HepG2 (cell line): ENCODE measurements around the gene ARPC1A. TPM values are rescaled to one million over a fixed set of nuclear protein-coding genes. Genes with fewer than 3 reads are reported as not detected.

Experiments
- ARHGAP35 ChIP-seq: sonication (generic); formaldehyde crosslinking; IDR thresholded peaks from 2 replicates; pipeline ENCODE4 v1.9.0; 2022; ENCODE audit warnings: mild to moderate bottlenecking, inconsistent platforms, moderate library complexity, missing genetic modification reagents, borderline replicate concordance
- ARID2 ChIP-seq: sonication (generic); formaldehyde crosslinking; IDR thresholded peaks from 2 replicates; pipeline ENCODE4 v1.8.1; 2022; ENCODE audit warnings: mild to moderate bottlenecking, missing genetic modification reagents, borderline replicate concordance
- ARNT2 ChIP-seq: sonication (generic); formaldehyde crosslinking; IDR thresholded peaks from 2 replicates; pipeline ENCODE4 v1.8.0; 2022; ENCODE audit warnings: mild to moderate bottlenecking, low read depth, missing genetic modification reagents, moderate library complexity
- GTF2F1 ChIP-seq: fragments of 150-350 bp; IDR thresholded peaks from 2 replicates; pipeline ENCODE4 v1.6.1; 2014; ENCODE audit warnings: low read length
- HHEX ChIP-seq: IDR thresholded peaks from 2 replicates; pipeline ENCODE4 v1.6.1; 2016; ENCODE audit warnings: control low read depth
- HNRNPH1 ChIP-seq: fragments of 200-400 bp; formaldehyde crosslinking; optimal IDR thresholded peaks from 2 replicates; pipeline ENCODE3; 2017; ENCODE audit warnings: mild to moderate bottlenecking, low read depth, low read length
- KAT8 ChIP-seq: IDR thresholded peaks from 2 replicates; pipeline ENCODE4 v1.6.1; 2016; ENCODE audit warnings: missing genetic modification reagents, missing compliant biosample characterization
- KLF13 ChIP-seq: sonication (generic); formaldehyde crosslinking; IDR thresholded peaks from 2 replicates; pipeline ENCODE4 v1.4.0; 2020; ENCODE audit warnings: mild to moderate bottlenecking, missing genetic modification reagents
- MTA3 ChIP-seq: sonication (generic); formaldehyde crosslinking; IDR thresholded peaks from 2 replicates; pipeline ENCODE4 v1.4.0; 2020; ENCODE audit warnings: missing genetic modification reagents
- NAIF1 ChIP-seq: sonication (generic); formaldehyde crosslinking; IDR thresholded peaks from 2 replicates; pipeline ENCODE4 v1.5.0; 2020; ENCODE audit warnings: mild to moderate bottlenecking, missing genetic modification reagents, borderline replicate concordance
- NR2F2 ChIP-seq: IDR thresholded peaks from 2 replicates; pipeline ENCODE4 v1.6.1; 2012; ENCODE audit warnings: low read depth, inconsistent platforms, borderline replicate concordance
- POLR2A ChIP-seq, 2 experiments: IDR thresholded peaks; 2 replicates each; pipeline ENCODE4 v1.6.1; 2011; ENCODE audit warnings: low read depth in 2 of 2, low read length in 2 of 2, mild to moderate bottlenecking in 1 of 2, moderate library complexity in 1 of 2; ENCODE audit not compliant: insufficient read depth in 1 of 2
- SAFB2 ChIP-seq: sonication (generic); formaldehyde crosslinking; IDR thresholded peaks from 2 replicates; pipeline ENCODE4 v1.5.1; 2020; ENCODE audit warnings: missing genetic modification reagents, low read depth, mild to moderate bottlenecking, borderline replicate concordance
- SIN3B ChIP-seq: fragments of 150-350 bp; IDR thresholded peaks from 2 replicates; pipeline ENCODE4 v1.6.1; 2014; ENCODE audit warnings: low read length
- SMAD3 ChIP-seq: sonication (generic); formaldehyde crosslinking; IDR thresholded peaks from 2 replicates; pipeline ENCODE4 v1.4.0; 2020; ENCODE audit warnings: missing genetic modification reagents
- SNAPC5 ChIP-seq: sonication (generic); formaldehyde crosslinking; IDR thresholded peaks from 2 replicates; pipeline ENCODE4 v1.8.1; 2023; ENCODE audit warnings: mild to moderate bottlenecking, missing genetic modification reagents, borderline replicate concordance
- SP5 ChIP-seq: IDR thresholded peaks from 2 replicates; pipeline ENCODE4 v1.6.1; 2016; ENCODE audit warnings: low read depth, borderline replicate concordance
- TEAD3 ChIP-seq: optimal IDR thresholded peaks from 2 replicates; pipeline ENCODE3; 2016; ENCODE audit warnings: borderline replicate concordance
- TEF ChIP-seq: sonication (generic); formaldehyde crosslinking; IDR thresholded peaks from 2 replicates; pipeline ENCODE4 v1.5.0; 2020; ENCODE audit warnings: missing genetic modification reagents
- THAP9 ChIP-seq: sonication (generic); formaldehyde crosslinking; IDR thresholded peaks from 2 replicates; pipeline ENCODE4; 2020; ENCODE audit warnings: missing genetic modification reagents, mild to moderate bottlenecking, borderline replicate concordance
- TRIM24 ChIP-seq: sonication (generic); formaldehyde crosslinking; IDR thresholded peaks from 2 replicates; pipeline ENCODE4 v1.8.0; 2022; ENCODE audit warnings: mild to moderate bottlenecking, missing genetic modification reagents
- WIZ ChIP-seq: sonication (generic); formaldehyde crosslinking; IDR thresholded peaks from 2 replicates; pipeline ENCODE4 v1.5.1; 2020; ENCODE audit warnings: mild to moderate bottlenecking, missing genetic modification reagents
- ZNF10 ChIP-seq: sonication (generic); formaldehyde crosslinking; IDR thresholded peaks from 2 replicates; pipeline ENCODE4 v1.4.0; 2020; ENCODE audit warnings: mild to moderate bottlenecking, low read depth, missing genetic modification reagents, borderline replicate concordance
- ZNF367 ChIP-seq: sonication (generic); formaldehyde crosslinking; IDR thresholded peaks from 2 replicates; pipeline ENCODE4 v1.4.0; 2020; ENCODE audit warnings: missing genetic modification reagents, borderline replicate concordance
- ZNF629 ChIP-seq: sonication (generic); formaldehyde crosslinking; conservative IDR thresholded peaks from 2 replicates; pipeline ENCODE4 v1.5.0; 2020; ENCODE audit warnings: missing genetic modification reagents
- ZNF7 ChIP-seq: IDR thresholded peaks from 2 replicates; pipeline ENCODE4 v1.6.1; 2016; ENCODE audit warnings: missing biosample characterization, missing genetic modification reagents
- ZNF782 ChIP-seq: sonication (generic); formaldehyde crosslinking; IDR thresholded peaks from 2 replicates; pipeline ENCODE4 v1.4.0; 2020; ENCODE audit warnings: missing genetic modification reagents, mild to moderate bottlenecking, borderline replicate concordance
- ZNF841 ChIP-seq: sonication (generic); formaldehyde crosslinking; IDR thresholded peaks from 2 replicates; pipeline ENCODE4 v1.8.1; 2023; ENCODE audit warnings: missing genetic modification reagents, borderline replicate concordance
- ZZZ3 ChIP-seq: sonication (generic); formaldehyde crosslinking; IDR thresholded peaks from 2 replicates; pipeline ENCODE4 v1.4.0; 2020; ENCODE audit warnings: missing genetic modification reagents, mild to moderate bottlenecking, borderline replicate concordance
- polyA plus RNA-seq, 8 experiments: library from polyadenylated mRNA; depleted of rRNA in 3 of 8; stranded (reverse) in 7 of 8; unstranded in 1 of 8; fragments of >200 nt; fragmentation: Illumina TruSeq in 4 of 8; extraction: Trizol in 4 of 8; gene quantifications; 2 replicates each; pipeline versions ENCODE4 v1.2.1 to v1.2.3, GENCODE V29; 2011 to 2016; ENCODE audit warnings: low read depth in 4 of 8, missing spikeins in 1 of 8, mixed read lengths in 1 of 8; ENCODE audit not compliant: insufficient read depth in 1 of 8
- total RNA-seq, 5 experiments: library from RNA; depleted of rRNA; stranded (reverse); fragments of >200 nt; fragmentation: Illumina TruSeq; extraction: Trizol; gene quantifications; 2 replicates each; pipeline ENCODE4 v1.2.3, GENCODE V29; 2016; ENCODE audit warnings: low read depth in 1 of 5

ARPC1A gene
- total and polyA plus RNA-seq, 2 of the 13 experiments (the other 11 are each of a cell fraction or from before 2014, with no cell fraction given) = 44.3 to 88.5 TPM

GRCh38 chr7:99375070-99375807 is 49.5 kb downstream of the ARPC1A start (continued):
- TF ChIP-seq ZNF7 (CRISPR knock-in tag) (no peak), ZNF841 (no peak), ZNF10 (CRISPR knock-in tag) (no peak), KAT8 (CRISPR knock-in tag) (peak; percentile 66), ZNF782 (CRISPR knock-in tag) (no peak), SP5 (peak; percentile 84), TEAD3 (CRISPR knock-in tag) (peak; percentile 43), TRIM24 (CRISPR knock-in tag) (no peak), NAIF1 (no peak), ARHGAP35 (no peak), TEF (CRISPR knock-in tag) (no peak), SNAPC5 (no peak), MTA3 (CRISPR knock-in tag) (no peak), WIZ (CRISPR knock-in tag) (peak; percentile 40; the same call in 1 of the 2 replicates), GTF2F1 (no peak), ARNT2 (no peak), ZNF629 (CRISPR knock-in tag) (no peak), ZNF367 (CRISPR knock-in tag) (no peak), SIN3B (no peak), SAFB2 (0 out of 2 replicates have a peak, but pooled peaks have one; percentile 26), SMAD3 (no peak), HHEX (CRISPR knock-in tag) (no peak), ZZZ3 (CRISPR knock-in tag) (no peak), KLF13 (CRISPR knock-in tag) (no peak), ARID2 (CRISPR knock-in tag) (no peak), THAP9 (no peak), POLR2A (IDR thresholded peaks at IDR 0.05; ENCODE audit: insufficient read depth in 1 of 2, low read depth in 2 of 2, low read length in 2 of 2) (peak; percentile 25 to 33; a peak in 1 of 4 replicates), HNRNPH1 (no peak), NR2F2 (no peak)
